ENCODE results near the gene TRIOBP.
"Not testable (repeated sequence)": the region's sequence is repeated elsewhere in the genome, so short reads cannot be mapped to it uniquely, and the experiment has no call there.

The TRIOBP gene, protein sequence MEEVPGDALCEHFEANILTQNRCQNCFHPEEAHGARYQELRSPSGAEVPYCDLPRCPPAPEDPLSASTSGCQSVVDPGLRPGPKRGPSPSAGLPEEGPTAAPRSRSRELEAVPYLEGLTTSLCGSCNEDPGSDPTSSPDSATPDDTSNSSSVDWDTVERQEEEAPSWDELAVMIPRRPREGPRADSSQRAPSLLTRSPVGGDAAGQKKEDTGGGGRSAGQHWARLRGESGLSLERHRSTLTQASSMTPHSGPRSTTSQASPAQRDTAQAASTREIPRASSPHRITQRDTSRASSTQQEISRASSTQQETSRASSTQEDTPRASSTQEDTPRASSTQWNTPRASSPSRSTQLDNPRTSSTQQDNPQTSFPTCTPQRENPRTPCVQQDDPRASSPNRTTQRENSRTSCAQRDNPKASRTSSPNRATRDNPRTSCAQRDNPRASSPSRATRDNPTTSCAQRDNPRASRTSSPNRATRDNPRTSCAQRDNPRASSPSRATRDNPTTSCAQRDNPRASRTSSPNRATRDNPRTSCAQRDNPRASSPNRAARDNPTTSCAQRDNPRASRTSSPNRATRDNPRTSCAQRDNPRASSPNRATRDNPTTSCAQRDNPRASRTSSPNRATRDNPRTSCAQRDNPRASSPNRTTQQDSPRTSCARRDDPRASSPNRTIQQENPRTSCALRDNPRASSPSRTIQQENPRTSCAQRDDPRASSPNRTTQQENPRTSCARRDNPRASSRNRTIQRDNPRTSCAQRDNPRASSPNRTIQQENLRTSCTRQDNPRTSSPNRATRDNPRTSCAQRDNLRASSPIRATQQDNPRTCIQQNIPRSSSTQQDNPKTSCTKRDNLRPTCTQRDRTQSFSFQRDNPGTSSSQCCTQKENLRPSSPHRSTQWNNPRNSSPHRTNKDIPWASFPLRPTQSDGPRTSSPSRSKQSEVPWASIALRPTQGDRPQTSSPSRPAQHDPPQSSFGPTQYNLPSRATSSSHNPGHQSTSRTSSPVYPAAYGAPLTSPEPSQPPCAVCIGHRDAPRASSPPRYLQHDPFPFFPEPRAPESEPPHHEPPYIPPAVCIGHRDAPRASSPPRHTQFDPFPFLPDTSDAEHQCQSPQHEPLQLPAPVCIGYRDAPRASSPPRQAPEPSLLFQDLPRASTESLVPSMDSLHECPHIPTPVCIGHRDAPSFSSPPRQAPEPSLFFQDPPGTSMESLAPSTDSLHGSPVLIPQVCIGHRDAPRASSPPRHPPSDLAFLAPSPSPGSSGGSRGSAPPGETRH (N-terminal part only)

DNA sequence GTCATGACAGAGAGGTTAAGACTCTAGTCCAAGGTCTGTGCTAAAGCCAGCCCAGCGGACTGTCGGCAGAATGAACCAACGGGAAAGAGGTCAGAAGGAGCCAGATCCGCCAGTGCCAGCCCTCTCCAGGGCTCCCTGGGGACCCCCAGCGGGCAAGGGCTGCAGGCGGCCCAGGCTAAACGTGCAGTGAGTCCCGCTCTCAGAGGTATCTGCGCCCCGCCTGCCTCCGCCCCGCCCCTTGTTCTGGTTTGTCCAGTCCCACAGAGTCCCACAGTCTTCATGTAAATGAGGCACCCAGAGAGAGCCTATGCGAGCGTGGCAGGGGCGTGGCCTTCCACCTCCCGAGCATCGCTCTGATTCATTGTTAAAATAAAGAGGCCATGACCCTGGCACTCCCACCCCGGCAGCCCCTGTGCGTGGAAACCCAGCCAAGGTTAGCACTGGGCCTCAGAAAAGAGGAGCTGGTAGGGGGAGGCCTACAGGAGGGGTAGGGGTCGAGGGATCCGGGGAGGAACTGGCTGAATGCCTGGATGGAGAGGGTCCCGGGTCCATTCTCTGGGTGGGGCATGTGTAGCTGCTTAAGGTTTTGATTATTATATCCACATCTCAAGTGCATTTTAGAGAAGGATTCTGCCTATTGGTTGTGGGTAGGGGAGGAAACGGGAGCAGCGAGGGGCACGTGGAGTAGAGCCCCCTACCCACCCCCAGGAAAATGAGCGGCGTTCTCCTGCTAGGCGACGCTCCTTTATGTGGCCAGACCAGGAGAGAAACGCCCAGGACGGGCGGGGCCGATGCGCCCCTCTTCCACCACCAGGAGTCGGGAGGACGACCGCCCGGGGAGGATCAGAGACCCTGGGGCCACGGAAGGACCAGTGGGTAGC, at the start of gene TRIOBP:
Gene TRIOBP (plus strand): TSS at position 392 of the 881 bp plus-strand sequence. CDS start 4,318 bp downstream, outside the sequence.
- peak; percentile 76 for DNase-seq (ENCODE audit: low read depth)

- DNase-seq (ENCODE audit: low read depth) = no peak
These were observed 49.5 kb upstream of the TRIOBP start for GRCh38 chr22:37647317-37647716.

DNA sequence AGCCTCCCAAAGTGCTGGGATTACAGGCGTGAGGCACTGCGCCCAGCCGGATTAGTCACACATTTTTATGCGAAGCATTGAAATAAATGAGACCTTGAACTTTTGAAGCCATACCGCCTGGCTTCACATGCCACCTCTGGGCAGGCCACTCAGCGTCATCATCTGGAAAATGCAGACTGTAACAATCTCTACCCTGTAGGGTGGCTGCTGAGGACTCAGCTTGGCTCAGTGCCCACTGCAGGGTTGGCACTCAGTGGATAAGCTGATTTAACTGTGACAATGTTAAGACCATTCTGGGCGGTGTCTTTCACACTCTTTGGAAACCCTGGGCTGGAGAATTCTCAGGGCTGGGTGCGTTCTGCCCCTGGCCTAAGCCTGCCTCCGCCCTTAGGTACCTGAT, 48.9 kb upstream of the TRIOBP start:
- DNase-seq (ENCODE audit: low read depth) = no peak

DNA sequence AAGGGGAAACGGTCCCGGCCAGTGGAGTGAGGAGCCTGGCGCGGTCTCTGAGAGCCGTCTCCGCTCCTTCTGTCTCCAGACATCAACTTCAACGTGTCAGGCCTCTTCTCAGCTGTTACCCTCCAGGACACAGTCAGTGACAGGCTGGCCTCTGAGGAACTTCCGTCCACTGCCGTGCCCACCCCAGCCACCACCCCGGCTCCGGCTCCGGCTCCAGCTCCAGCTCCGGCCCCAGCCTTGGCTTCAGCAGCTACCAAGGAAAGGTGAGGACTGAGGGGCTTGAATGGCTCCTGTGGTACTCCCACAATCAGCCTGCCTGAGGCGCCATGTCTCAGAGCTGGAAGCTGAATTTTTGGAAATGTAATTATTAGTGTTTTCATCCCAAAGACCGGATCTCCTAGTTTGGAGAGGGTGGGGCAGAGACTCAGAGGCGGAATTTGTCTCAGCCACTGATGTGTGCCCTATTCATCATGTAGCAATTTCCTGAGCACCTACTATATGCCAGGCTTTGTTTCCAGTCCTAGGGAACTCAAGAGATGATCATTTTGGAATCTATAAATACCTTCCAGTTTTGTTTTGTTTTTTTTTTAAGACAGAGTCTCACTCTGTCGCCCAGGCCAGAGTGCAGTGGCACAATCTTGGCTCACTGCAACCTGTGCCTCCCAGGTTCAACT, 46.2 kb upstream of the TRIOBP start:
- no peak for DNase-seq (ENCODE audit: low read depth)

DNA sequence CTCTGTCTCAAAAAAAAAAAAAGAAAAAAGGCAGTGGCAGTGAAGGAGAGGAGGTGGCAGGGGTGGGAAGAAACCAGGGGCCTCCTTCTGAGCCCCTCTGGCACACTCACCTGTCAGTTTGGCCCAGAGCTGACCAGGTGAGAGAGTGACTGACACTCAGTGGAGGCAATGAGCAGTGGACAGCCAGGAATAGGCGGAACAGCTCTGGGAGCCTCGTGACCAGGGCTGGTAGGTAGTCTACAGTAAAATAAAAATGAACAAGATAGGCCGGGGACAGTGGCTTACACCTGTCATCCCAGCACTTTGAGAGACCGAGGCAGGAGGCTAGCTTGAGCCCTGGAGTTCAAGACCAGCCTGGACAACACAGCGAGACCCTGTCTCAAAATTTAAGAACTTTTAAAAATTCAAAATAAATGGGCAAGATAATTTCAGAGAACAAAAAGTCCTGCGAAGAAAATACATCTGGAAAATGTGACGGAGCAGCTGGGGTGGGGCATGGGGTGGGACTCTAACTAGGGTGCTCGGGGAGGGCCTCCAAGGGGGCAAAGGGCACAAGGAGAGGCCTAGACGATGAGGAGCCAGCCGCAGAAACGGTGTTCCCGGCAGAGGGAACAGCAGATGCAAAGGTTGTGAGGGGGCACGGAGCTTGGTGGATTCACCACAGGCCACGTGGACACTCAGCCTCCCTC, 42.1 kb upstream of the TRIOBP start:
- no peak for DNase-seq (ENCODE audit: low read depth)

- DNase-seq (ENCODE audit: low read depth) = no peak
These were observed 41.6 kb upstream of the TRIOBP start for GRCh38 chr22:37655252-37655563.

- not testable (repeated sequence) for DNase-seq (ENCODE audit: low read depth)
These were observed 40.3 kb upstream of the TRIOBP start for GRCh38 chr22:37656583-37656982.

DNA sequence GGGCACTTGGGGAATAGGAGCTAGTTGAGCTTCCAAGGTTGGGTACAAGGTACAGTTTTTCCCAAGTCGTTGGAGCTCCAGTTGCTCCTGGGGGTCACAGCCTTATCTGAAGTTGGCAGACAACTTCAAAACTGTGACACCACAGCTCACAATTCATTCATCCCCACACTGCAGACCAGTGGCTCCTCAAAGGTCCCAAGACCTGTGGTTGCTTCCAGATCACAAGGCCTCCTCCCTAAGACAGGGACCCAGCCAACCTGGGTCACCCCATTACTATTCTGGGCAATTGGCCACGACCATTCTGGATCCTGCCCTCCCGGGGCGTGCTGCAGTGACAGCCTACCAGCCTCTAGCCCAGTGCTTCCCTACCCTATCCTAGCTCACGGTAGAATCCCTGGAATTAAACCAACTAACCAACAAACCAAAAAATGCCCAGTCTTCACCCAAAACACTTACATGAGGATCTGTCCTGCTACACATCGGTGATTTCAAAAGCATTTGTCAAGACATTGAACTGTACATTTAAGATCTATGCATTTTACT, 39.2 kb upstream of the TRIOBP start:
- DNase-seq (ENCODE audit: low read depth) = no peak

- peak; percentile 98 for DNase-seq (ENCODE audit: low read depth)
These were observed 38.4 kb upstream of the TRIOBP start, which contains the start of gene PDXP for GRCh38 chr22:37658133-37659065. TSS of gene PDXP (plus strand) at chr22:37658723. CDS start at chr22:37658783, 60 bp downstream.

GRCh38 chr22:37659066-37659896, 37.6 kb upstream of the TRIOBP start:
- no peak for DNase-seq (ENCODE audit: low read depth)

GRCh38 chr22:37659897-37660708, 36.7 kb upstream of the TRIOBP start:
- DNase-seq (ENCODE audit: low read depth) = no peak

GRCh38 chr22:37660709-37661045, 36.2 kb upstream of the TRIOBP start:
- DNase-seq (ENCODE audit: low read depth) = no peak

DNA sequence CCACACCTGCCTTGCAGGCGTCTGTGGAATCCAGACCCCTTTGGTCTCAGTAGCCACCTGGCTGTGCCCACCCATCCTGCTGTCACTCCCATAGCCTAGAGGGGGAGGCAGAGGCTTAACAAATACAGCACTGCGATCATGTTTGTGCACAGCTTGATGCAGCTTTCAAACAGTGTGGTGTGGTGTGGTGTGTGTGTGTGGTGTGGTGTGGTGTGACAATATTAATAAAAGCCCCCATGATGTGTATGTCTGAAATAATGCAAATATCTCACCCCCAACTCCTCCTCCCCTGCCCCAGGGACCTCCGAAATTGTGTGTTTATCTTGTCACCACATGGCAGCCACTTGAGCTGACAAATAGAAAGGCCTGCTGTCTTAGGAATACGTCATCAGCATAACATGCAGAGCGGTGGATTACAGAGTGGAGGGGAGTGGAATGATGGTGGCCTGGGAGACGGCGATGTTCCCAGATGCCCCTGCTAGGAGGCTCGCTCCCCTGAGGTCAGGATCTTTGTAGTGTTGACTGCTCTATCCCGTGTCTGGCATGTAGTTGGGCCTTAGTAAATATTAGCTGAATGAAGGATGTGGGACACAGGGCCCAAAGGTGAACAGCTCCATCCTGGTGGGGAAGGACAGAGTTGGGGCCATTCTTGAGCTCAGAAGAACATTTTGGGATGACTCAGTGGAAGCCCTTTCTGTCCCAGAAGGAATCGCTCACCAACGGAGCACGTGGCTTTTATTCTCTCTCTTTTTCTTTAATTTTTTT, 35.5 kb upstream of the TRIOBP start:
- no peak for DNase-seq (ENCODE audit: low read depth)

DNA sequence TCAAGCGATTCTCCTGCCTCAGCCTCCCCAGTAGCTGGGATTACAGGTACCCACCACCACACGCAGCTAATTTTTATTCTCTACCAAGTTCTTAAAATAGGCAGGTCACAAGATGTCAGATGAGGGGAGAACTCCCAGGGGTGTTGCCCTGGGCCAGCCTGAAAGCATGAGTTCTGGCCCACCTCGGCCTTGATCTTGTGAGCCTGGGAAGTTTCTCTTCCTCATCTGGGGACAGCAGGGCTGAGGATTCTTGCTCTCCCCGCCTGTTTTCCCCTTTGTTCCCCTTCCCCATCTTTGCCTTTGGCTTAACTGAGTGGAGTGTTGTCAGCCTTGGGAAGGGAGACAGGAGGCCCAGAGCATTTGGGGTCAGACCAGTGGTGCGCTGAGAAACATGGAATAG, 34.8 kb upstream of the TRIOBP start:
- no peak for DNase-seq (ENCODE audit: low read depth)

DNA sequence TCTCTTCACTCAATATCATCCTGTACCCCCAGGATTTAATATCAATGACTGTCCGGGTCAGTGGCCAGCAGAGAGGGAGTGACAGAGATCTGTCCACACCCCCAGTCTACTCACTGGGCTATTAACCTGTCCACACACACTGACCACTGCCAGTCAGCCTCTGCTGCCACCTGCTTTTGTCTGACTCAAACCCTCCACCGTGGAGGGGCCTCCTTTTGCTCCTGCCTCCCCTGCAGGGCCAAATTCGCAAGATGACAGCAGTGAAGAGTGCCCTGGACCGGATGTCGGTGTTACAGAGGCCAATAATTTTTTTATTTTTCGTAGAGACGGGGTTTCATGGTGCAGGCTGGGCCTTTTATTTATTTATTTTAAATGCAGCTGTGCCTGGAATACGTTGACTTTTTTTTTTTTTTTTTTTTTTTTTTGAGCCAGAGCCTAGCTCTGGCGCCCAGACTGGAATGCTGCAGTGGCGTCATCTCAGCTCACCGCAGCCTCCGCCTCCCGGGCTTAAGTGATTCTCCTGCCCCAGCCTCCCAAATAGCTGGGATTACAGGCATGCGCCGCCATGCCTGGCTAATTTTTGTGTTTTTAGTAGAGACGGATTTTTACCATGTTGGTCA, 33.2 kb upstream of the TRIOBP start:
- no peak for DNase-seq (ENCODE audit: low read depth)
